GM13976 (cell line): ENCODE results near the gene NPTXR.
"Not testable (repeated sequence)": the region's sequence is repeated elsewhere in the genome, so short reads cannot be mapped to it uniquely, and the experiment has no call there.

Source experiments
- DNase-seq: peaks from one replicate; pipeline ENCODE4 v3.0.0; 2012; ENCODE audit warnings: low spot score
- CTCF ChIP-seq: IDR thresholded peaks from 2 replicates; pipeline ENCODE4 v1.5.1; 2012; ENCODE audit warnings: borderline replicate concordance, mild to moderate bottlenecking; ENCODE audit not compliant: insufficient read depth; ENCODE audit errors: extremely low read depth, missing control alignments, control extremely low read depth
- in situ Hi-C: fragments of 300-500 bp; cut with MboI; formaldehyde crosslinking; loops from one replicate; pipeline ENCODE4 v1.12.0; 2022; ENCODE audit warnings: low sequenced_read_pairs, mixed read lengths, inconsistent platforms; ENCODE audit not compliant: unreplicated experiment

Gene NPTXR

GRCh38 chr22:38860283-38861169 lies 16.7 kb upstream of the NPTXR start:
- DNase-seq, result no peak
- in situ Hi-C loops, result no loop called here

GRCh38 chr22:38859581-38860282 lies 15.9 kb upstream of the NPTXR start:
- TF ChIP-seq CTCF, result no peak
- in situ Hi-C loops, result no loop called here
- no peak for DNase-seq

More at GRCh38 chr22:38860283-38861169, 16.7 kb upstream of the NPTXR start:
- no peak for TF ChIP-seq CTCF

GRCh38 chr22:38858492-38858891 lies 14.7 kb upstream of the NPTXR start:
- DNase-seq, result no peak
- TF ChIP-seq CTCF, result no peak
- in situ Hi-C loops, result no loop called here

- in situ Hi-C loops, DNase-seq: not testable (repeated sequence)
Observed at GRCh38 chr22:38854476-38854875, 10.6 kb upstream of the NPTXR start.

- in situ Hi-C loops, result not testable (repeated sequence)
Observed at GRCh38 chr22:38853883-38854282, 10.1 kb upstream of the NPTXR start.

GRCh38 chr22:38853196-38853651 lies 9.4 kb upstream of the NPTXR start:
- no peak for DNase-seq
- in situ Hi-C loops, result no loop called here
- TF ChIP-seq CTCF, result no peak

More at GRCh38 chr22:38853883-38854282, 10.1 kb upstream of the NPTXR start:
- not testable (repeated sequence) for DNase-seq

GRCh38 chr22:38852522-38852921 lies 8.7 kb upstream of the NPTXR start:
- in situ Hi-C loops, result no loop called here
- TF ChIP-seq CTCF, result no peak
- DNase-seq, result no peak
